HG02852 (cell line): ENCODE measurements around the gene HOXD1.

Source experiments
- ATAC-seq: cut with Tn5 transposase; IDR thresholded peaks from one replicate; pipeline ENCODE4 v1.9.1; 2021; ENCODE audit warnings: mild to moderate bottlenecking, moderate library complexity; ENCODE audit not compliant: unreplicated experiment

The HOXD1 gene

DNA sequence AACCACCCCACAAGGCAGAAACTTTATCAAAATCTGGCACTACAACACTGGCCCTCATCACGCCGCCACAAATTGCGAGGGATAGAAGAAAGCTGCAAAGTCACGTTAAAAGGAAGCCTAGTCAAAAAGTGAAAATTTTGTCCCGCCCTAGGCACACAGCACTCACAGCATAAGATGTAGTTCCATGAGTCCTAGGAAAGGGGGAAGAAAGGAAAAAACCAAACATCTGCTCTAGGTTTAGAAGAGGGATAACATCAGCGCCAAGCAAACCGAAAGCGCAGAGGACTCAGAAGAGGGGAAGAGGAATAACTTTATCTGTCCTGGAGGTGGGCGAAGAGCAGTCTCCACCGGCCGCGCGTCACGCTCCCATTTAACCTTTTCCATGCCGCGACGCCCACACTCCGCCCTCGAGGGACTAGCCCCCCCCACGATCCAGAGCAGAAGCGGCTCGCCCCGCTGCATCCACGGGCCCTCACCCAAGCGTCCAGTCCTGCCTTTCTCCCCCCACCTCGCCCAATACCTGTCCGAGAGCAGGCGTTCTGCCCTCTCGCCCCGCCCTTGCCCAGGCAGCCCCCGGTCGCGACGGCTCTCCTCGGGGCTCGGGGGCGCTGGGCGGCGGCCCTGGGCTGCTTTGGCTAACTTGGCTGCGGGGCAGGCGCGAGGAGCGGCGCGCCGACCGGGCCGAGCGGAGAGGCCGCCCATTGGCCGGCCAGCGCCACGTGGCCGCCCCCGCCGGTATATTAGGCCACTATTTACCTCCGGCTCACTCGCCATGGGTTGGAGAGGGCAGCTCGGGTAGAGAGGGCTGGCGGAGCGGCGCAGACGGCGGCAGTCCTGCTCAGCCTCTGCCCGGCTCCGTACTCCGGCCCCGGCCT, at the start of gene HOXD1:
HOXD1 (plus strand) TSS at position 770 of the 875 bp plus-strand sequence. CDS start 134 bp downstream, outside the sequence.
- no peak for ATAC-seq

DNA sequence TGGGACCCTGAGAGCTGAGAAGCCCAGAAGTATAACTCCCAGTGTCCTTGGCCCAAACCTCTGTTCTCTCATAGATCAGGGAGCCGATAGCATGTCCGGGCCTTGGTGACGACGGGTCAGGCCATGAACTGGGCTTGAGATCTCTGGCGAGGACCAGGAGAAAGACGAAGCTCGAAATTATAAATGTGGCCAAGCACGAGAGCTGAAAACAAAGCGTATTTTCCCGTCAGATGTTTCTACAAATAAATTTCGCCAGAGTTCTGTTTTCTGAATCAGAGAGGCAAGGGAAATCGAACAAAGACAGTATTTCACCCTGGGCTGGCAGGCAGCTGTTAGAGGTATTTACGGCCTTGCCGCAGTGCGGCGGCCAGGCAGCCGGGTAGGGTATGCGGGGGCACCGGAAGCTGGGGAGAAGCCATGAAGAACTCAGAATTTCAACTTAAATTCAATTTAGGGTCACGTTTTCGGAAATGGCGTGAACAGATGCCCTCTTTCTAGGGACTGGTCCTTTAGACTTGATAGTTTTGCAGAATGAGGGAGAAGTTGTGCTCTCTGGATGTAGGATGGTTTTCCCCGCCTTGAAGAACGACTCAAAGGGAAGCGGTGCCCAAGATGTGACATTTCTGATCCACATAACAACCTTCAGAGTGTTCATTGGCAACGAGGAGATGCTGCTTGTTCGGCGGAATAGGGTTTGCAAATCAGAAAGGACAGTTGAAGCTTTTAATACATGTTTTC, 49.4 kb upstream of the HOXD1 start:
- ATAC-seq: no peak

DNA sequence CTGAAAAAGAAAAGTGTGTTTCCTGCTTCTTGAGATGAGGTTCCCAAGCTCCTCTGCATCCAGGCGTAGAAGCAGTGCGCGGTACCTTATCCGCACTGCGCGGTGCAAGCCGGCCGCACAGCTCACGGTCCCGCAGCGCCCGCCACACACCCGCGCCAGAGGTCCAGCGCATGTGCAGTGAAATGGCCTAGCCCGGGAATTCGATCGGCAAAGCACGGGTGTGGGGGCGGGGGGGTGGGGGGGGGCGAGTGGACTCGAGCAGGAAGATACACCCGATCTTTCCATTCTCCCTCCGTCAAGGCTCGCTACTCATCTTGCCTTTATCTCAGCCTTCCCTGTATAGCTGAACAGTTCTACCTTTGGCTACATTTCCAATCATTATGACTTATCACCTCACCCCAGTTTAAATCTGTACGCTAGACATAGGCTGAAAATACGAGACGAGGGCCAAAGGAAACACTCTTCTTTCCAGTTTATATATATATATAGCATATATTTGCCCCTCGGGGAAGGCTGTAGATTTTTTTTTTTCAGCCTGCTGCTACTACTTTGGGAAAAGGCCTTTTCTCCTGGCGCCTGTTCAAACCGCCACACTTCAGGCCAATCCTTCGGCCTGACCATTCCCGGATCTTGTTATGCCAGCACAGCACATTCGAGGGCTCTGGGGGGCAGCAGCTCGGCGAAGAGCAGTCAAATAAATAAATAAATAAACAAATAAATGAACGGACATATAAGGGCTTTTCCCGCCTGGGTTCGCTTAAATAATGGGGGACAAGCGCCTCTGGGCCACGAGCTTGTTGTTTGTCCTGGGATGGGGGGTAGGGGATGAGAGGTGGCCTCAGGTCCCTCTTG, 48.6 kb upstream of the HOXD1 start:
- no peak for ATAC-seq

DNA sequence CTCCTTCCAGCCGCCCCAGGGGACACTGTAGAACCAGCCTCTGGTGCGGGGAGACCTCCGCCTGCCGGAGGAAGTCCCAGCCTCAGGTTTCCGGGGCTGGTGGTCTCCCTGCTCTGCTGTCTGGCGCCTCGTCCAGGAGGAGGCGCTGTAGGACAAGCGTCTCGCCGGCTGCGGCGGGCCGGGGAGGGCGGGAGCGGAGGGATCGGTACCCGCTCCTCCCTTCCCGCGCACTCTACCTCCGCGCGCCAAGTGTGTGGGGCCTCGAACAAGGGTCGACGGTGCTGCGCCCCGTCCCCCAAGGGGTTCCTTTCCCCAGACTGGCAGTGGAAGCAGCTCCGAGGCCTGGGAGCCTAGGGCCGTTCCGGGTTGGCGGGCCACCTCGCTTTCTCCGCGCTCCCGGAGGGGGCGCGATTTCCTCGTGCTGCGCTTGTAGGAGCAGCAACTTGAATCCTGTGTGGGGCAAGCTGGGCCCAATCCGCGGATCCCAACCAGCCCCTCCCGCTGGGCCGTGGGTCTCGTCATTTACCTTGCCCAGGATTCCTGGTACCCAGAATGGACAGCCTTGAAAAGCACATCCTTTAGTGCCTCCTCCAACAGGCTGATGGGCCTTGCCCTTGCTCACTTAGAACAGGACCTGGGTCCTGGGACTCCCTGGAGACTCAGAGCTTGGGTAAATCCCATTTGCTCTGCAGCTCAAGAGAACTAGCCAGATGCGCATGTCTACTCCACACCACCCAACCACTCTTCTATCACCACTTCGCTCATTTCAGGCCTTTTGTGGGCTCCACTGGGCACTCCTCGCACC, 47.8 kb upstream of the HOXD1 start:
- ATAC-seq: peak; percentile 94

DNA sequence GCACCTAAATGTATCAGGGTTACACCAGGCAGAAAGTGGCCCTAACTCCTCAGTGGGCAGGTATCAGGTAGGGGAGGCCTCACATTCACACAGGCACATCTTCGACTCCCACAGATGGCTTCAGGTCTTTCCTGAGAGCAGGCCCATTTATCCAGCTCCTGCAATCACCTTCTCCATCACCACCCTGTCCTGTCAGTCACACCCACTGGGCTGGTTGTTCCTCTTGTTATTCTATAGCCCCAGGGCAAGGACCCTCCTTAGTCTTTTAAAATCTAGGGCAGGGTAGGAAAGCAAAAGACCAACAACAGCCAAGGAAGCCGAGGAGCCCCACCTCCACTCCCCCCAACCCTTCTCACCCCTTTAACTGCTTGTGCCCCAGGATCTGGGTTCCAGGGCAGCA, 46.2 kb upstream of the HOXD1 start:
- ATAC-seq: no peak

DNA sequence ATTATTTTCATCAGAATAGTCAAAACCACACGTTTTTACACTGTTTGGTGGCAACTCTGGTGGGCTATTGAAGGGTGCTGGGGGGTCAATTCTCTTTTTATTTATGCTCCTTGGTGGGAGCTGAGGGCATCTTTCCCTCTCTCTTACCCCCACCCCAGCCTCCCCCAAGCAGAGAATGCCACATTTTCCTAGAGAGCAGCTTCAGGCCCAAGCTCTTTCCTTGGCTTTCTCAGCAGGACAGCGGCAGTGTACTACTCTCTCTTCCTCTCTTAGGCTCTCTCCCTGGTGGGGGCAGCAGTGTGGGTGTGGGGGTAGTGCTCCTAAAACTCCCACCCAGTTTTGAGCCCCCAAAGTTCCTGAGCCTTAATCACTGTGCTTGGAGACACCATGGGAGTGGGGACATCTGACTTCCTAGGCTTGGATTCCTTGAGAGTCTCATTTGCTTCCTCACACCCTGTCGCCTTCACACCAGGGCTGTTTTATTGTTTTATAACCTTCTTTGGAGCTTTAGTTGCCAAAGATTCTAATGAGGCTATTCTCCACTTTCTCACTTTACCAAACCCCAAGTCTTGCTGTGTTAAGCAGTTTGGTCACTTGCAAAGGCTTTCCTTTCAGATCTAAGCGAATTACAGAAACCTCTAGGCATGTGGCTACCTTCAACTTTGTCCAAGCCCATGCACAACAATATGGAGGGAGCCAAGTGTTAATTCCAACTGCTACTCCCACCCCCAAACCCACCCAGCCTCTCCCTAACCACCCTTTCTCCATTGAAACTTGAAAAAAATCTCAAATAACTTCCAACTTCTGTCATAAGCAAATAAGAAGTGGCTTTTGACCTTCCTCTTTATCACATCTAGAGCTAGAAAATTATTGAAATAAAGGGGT, 43.1 kb upstream of the HOXD1 start:
- no peak for ATAC-seq

DNA sequence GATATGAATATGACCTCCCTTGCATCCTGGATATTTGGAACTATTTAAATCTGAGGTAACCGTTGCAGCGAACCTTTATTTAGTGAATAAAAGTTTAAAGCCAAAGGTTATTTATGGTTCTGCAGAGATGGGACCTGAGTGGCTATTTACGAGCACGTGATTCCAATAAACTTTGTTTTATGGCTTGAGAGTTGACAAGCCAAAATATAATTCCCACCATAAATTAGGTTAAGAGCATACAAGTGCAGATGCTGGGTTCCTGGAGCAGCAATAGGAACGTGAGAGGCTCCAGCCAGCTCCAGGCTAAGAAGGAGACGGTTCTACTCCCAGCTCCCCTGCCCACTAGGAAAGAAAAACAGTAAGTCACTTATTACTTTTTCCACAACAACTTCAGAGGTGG, 42.4 kb upstream of the HOXD1 start:
- ATAC-seq: no peak

DNA sequence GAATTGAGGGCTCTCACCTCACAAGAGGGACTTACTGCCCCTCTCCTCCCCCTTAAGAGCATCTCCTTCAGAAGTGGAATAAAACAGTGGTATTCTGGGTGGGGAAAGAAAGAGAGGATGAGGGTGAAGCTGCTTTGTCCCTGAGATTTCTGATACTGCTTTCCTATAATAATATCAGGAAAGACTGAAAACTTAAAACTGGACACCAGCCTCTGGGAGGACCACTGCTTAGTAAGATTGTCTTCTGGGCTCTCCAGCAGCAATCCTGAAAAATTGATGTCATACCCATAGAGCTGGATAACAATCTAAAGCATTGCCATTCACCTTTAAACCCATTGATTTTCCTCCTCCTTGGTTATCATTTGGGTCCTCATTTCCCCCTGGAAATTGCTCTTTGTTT, 41.8 kb upstream of the HOXD1 start:
- no peak for ATAC-seq

DNA sequence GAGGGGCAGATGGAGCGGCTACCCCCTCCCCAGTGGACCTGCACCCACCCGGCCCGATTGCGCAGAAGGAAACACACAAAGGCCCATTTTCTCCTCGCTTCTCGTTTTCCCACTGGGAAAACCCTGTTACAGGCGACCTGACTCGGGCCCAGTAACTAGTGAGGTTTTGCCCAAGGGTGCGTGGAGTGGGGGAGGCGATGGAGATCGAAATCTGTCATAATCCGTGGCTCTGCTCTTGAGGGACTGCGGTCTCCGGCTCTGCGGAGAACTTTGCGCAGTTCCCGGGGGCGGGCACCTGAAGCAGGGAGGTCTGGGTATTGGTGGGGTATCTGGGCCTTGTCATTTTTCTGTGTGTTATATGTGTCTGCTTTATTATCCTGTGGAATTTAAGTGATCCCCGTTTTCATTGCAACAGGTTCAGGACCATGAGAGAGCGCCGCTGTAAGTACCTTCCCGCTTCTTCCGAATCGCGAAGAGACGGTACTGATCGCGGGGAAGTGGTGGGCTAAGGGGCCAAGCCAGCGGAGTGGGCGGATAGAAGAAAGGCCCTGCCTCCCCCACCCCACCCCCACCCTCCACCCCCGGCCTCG, 41.2 kb upstream of the HOXD1 start:
- ATAC-seq: no peak

DNA sequence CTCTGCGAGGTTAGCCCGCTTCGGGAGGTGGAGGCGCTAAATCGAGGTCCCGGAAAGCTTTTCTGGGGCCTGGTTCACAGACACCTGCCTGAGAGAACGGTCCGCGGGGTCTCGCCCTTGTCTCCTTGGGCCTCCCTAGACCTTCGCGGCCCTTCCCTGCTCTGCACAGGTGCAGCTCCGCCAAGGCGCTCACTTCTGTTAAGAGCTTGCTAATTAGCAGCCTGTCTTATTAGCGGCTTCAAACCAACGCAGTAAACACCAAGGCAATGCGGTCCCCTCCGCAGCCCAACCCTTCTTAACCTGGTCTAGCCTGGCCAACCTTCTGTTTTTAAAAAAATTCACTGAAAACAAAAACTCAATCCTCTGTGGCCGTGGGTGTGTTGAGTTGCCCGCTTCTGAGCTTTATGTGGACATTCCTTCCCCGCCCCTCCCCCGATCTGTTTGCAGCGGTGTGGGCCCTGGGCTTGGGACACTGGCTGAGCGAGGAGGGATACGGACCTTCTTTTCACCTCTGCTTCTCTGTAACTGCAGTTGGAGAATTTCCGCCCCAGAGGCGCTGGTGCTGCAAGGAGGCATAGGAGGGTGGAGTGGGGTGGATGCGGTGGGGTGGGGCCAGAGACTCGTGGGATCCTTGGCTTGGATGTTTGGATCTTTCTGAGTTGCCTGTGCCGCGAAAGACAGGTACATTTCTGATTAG, 40.5 kb upstream of the HOXD1 start:
- no peak for ATAC-seq

DNA sequence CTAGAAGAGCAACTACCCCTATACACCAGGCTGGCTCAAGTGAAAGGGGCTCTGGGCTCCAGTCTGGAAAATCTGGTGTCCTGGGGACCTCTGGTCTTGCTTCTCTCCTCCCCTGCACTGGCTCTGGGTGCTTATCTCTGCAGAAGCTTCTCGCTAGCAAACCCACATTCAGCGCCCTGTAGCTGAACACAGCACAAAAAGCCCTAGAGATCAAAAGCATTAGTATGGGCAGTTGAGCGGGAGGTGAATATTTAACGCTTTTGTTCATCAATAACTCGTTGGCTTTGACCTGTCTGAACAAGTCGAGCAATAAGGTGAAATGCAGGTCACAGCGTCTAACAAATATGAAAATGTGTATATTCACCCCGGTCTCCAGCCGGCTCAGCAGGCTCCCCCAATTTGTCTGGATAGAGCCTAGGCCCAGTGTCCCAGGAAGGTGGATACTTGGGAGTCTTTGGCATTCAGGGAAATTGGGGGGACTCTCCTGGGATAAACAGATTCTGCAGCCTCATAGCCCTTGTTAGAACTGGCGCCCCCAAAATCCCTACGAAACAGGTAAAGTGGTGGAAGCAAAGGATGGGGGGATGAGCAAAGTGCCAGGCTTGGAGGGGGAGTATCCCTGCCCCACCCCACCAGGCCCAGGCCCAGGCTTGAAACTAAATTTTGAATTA, 39.6 kb upstream of the HOXD1 start:
- ATAC-seq: no peak

DNA sequence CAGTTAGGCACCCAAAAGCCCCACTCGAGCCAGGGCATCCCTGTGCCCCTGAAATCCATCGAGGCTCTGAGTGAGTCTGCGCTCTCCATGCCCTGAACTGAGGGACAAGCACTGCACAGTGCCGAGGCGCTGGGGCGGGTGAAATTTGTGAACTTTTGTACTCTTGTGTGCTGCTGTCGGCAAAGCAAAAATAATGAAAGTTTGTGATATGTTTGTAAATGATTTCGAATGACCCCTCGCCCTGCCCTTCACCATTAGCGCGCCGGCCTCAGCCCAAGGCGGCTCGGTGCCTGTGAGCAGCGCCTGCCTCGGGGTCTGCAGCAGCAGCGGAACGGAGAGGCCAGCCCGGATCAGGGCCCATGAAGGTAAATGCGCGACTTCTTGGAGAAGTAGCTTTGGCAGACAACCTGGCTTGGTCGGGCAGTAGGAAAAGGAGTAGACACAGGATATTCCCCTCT, 39.0 kb upstream of the HOXD1 start:
- no peak for ATAC-seq

DNA sequence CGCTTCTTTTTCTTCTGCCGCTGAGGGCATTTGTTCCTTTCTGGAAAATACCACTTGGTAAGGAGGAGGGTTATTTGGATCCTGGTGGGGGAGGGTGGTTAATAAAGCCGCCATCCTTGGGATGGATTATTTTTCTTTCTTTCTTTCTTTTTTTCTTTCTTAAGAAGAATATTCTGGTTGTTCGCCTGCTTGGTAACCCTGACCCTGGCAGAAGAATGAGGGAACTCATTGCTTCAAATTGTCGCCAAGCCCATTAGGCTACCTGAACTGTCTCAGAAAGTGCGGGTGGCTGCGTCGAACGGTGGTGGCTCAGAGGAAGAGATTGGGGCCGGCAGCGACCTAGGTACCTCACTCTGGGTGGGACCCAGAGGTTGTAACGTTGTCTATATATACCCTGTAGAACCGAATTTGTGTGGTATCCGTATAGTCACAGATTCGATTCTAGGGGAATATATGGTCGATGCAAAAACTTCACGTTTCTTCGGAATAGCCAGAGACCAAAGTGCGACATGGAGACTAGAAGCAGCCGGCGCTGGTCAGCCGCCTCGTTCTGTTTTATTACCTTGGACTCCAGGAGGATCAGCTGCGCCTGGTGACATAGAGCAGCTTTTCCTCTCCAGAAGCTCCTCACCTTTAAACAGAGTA, 38.4 kb upstream of the HOXD1 start:
- no peak for ATAC-seq

DNA sequence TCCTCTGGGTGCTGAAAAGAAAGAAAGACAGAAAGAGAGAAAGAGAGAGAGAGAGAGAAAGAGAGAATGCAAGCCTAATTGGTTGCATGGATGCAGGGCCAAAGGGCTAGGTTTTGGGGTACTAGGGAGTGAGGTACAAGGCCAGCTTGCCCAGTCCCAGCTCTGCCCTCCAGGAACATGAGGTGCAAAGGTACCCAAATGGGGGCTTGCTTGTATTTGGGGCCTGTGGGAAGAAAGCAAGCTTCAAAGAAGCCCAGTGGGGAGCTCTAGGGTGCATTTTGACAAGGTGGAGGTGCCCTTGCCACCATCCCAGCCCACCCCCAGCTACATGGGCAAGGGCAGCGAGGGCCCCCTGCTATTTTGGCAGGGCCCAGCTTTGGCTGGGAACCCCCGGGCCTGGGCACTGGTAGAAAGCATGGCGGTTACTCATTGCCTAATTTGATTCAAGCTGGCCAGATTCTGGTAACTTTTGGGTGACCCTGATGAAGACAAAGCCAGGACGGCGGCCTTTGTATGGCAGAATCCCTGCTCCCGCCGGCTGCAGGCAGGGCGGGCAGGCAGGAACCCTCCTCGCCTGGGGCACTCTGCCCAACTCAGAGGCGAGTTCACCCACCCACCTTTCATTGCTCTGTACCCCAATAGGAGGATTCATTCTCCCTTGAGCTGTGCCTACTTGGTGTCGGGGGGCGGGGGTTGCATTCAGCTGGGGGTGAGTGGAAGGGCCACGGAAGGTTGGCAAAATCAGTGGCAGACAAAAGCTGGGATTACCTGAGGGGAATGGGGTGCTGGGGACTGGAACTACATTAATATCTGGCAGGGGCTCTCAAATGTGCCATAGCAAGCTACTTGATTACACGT, 37.7 kb upstream of the HOXD1 start:
- ATAC-seq: no peak

DNA sequence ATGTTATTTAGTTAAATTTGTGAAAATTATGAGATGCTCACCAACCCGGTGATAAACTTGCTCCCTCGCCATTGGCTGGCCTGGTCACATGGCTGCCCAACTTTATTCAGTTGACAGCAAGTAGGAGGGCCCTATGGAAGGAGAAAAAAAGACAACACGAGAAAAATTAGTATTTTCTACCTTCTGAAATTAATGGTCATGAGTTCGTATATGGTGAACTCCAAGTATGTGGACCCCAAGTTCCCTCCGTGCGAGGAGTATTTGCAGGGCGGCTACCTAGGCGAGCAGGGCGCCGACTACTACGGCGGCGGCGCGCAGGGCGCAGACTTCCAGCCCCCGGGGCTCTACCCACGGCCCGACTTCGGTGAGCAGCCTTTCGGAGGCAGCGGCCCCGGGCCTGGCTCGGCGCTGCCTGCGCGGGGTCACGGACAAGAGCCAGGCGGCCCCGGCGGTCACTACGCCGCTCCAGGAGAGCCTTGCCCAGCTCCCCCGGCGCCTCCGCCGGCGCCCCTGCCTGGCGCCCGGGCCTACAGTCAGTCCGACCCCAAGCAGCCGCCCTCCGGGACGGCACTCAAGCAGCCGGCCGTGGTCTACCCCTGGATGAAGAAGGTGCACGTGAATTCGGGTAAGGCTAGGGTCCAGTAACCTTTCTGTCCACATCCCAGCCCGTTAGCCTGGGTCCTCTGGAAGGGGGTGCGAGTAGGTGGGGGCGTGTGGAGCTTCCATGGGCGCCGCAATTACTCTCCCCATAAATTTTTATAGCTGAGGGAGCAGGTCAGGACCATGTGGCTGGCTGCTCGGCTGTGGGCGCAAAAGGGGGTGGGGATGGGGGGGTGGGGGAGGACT, 36.8 kb upstream of the HOXD1 start, which contains the start of gene HOXD4:
HOXD4 (plus strand) TSS at position 109 of the 846 bp plus-strand sequence; CDS start at position 193, 84 bp downstream.
- no peak for ATAC-seq
